ENCODE results near the gene KRT78. TPM values are rescaled to one million over a fixed set of nuclear protein-coding genes. Genes with fewer than 3 reads are reported as not detected.

The KRT78 gene
- total and polyA plus RNA-seq, 3 donors from 2014 or later = 0.93 to 1.1 (median 0.99) TPM

DNA sequence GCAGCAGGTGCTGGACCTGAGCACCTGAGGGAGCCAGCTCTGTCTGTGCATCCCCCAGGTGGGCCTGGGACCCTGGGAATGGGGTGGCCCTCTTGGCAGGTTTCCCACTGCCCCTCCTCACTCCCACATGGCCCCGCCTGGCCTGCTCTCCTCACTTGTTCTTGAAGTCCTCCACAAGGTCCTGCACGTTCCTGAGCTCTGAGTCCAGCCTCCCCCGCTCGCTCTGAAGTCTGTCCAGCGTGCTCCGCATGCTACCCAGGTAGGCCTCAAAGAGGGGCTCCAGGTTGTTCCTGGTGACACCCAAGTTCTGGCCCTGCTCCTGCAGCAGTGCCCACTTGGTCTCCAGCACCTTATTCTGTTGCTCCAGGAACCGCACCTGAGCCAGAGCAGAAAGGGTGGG lies 17.5 kb downstream of the KRT78 start:
- Histone ChIP-seq H3K27ac (no peak overlapping the region), H3K36me3 (ENCODE audit: low read depth, missing control alignments) (no peaks in the 10 kb centered on the region), H3K4me3 (no peak overlapping the region), H3K4me1 (no peaks in the 10 kb centered on the region), H3K27me3 (no peaks in the 10 kb centered on the region), H3K9me3 (no peaks in the 10 kb centered on the region)
- DNase-seq = no peak
- intact Hi-C loops (cut with DNase I; ENCODE audit: low total_unique reads) = no loop called here
- WGBS, 2 donors = 85 to 91% methylated on average over 4 to 7 of the region's 7 CpGs
- TF ChIP-seq, protein P1, sequence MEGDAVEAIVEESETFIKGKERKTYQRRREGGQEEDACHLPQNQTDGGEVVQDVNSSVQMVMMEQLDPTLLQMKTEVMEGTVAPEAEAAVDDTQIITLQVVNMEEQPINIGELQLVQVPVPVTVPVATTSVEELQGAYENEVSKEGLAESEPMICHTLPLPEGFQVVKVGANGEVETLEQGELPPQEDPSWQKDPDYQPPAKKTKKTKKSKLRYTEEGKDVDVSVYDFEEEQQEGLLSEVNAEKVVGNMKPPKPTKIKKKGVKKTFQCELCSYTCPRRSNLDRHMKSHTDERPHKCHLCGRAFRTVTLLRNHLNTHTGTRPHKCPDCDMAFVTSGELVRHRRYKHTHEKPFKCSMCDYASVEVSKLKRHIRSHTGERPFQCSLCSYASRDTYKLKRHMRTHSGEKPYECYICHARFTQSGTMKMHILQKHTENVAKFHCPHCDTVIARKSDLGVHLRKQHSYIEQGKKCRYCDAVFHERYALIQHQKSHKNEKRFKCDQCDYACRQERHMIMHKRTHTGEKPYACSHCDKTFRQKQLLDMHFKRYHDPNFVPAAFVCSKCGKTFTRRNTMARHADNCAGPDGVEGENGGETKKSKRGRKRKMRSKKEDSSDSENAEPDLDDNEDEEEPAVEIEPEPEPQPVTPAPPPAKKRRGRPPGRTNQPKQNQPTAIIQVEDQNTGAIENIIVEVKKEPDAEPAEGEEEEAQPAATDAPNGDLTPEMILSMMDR (IDR thresholded peaks at IDR 0.05) = no peak
- TF ChIP-seq POLR2A (IDR thresholded peaks at IDR 0.05) = no peak

GRCh38 chr12:52829986-52830770 lies 18.6 kb downstream of the KRT78 start:
- H3K27me3 ChIP-seq = no peaks in the 10 kb centered on the region
- 76 to 92% methylated on average over 8 of the region's 8 CpGs for WGBS, 2 donors
- DNase-seq = no peak
- no peaks in the 10 kb centered on the region for H3K36me3 ChIP-seq (ENCODE audit: low read depth, missing control alignments)
- intact Hi-C loops (cut with DNase I; ENCODE audit: low total_unique reads) = no loop called here
- no peaks in the 10 kb centered on the region for H3K4me1 ChIP-seq
- no peak overlapping the region for H3K4me3 ChIP-seq
- no peak for TF ChIP-seq POLR2A (IDR thresholded peaks at IDR 0.05)
- TF ChIP-seq, protein P1 (IDR thresholded peaks at IDR 0.05) = no peak
- H3K27ac ChIP-seq = no peak overlapping the region
- no peaks in the 10 kb centered on the region for H3K9me3 ChIP-seq

DNA sequence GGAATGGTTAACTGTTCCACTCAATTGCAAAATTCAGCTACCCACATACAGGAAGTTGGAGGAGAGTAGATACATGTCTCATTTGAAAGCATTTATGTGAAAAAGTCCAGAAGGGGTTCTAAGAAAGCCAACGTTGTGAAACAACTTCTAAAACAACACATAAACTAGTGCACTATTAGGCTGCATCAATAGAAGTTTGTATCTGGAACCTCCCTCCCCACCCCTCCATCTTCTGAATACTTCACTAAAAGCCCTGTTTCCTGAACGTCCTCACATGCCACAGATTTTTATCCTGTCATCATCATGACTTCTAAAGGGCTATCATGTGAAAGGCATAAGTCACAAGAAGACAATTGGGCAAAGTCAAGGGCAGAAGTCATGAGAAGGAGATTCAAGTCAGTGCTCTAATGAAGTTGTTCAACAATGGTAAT lies 20.2 kb downstream of the KRT78 start:
- Histone ChIP-seq H3K9me3 (no peaks in the 10 kb centered on the region), H3K36me3 (ENCODE audit: low read depth, missing control alignments) (no peaks in the 10 kb centered on the region), H3K27ac (no peak overlapping the region), H3K4me3 (no peak overlapping the region), H3K4me1 (no peaks in the 10 kb centered on the region), H3K27me3 (no peaks in the 10 kb centered on the region)
- no peak for DNase-seq
- TF ChIP-seq, protein P1 (IDR thresholded peaks at IDR 0.05) = no peak
- TF ChIP-seq POLR2A (IDR thresholded peaks at IDR 0.05) = no peak
- WGBS, 2 donors = 50 to 57% methylated on average over 2 of the region's 2 CpGs
- intact Hi-C loops (cut with DNase I; ENCODE audit: low total_unique reads) = no loop called here

- intact Hi-C loops (cut with DNase I; ENCODE audit: low total_unique reads) = no loop called here
- H3K4me3 ChIP-seq = no peak overlapping the region
- no peaks in the 10 kb centered on the region for H3K9me3 ChIP-seq
- H3K27ac ChIP-seq = no peak overlapping the region
- no peaks in the 10 kb centered on the region for H3K4me1 ChIP-seq
- no peak for DNase-seq
- no peaks in the 10 kb centered on the region for H3K36me3 ChIP-seq (ENCODE audit: low read depth, missing control alignments)
- no peaks in the 10 kb centered on the region for H3K27me3 ChIP-seq
- no peak for TF ChIP-seq POLR2A (IDR thresholded peaks at IDR 0.05)
- TF ChIP-seq, protein P1 (IDR thresholded peaks at IDR 0.05) = no peak
Measured at GRCh38 chr12:52828156-52828555, 20.6 kb downstream of the KRT78 start.

Measured in testis (tissue), 3 donors.